MCF 10A (cell line): ENCODE data around the gene DCLK2. TPM values are rescaled to one million over a fixed set of nuclear protein-coding genes. Genes with fewer than 3 reads are reported as not detected.
"Not testable (repeated sequence)": the region's sequence is repeated elsewhere in the genome, so short reads cannot be mapped to it uniquely, and the experiment has no call there.

Source experiments
- BruUV-seq: library from RNA; stranded (reverse); fragments of 400-500 nt; replicated peaks from 2 replicates; lab custom pipeline; 2021; lab: Mats Ljungman, UMichigan
- CTCF ChIA-PET: fragments of 300-600 bp; sonication (Branson Sonifier 250); formaldehyde crosslinking; extraction: SDS; loops from one replicate; lab custom pipeline; 2021; ENCODE audit warnings: antibody characterized with exemption, inconsistent platforms; lab: Yijun Ruan, JAX
- POLR2A ChIA-PET: fragments of 300-600, 350-650 bp; sonication (Branson Sonifier 250); formaldehyde crosslinking; extraction: SDS; loops from one replicate; lab custom pipeline; 2020; ENCODE audit warnings: antibody characterized with exemption, inconsistent platforms; lab: Yijun Ruan, JAX
- DNase-seq: peaks from one replicate; pipeline ENCODE4 v3.0.0-alpha.2; 2018; ENCODE audit not compliant: unreplicated experiment
- H3K27ac Mint-ChIP-seq: one replicate; pipeline ENCODE4 v1.8.0; 2022; ENCODE audit warnings: mild to moderate bottlenecking, low read depth, mixed read lengths; ENCODE audit not compliant: unreplicated experiment
- H3K27me3 Mint-ChIP-seq: one replicate; pipeline ENCODE4 v1.8.0; 2022; ENCODE audit warnings: mixed read lengths; ENCODE audit not compliant: insufficient read depth, unreplicated experiment
- H3K36me3 Mint-ChIP-seq: one replicate; pipeline ENCODE4 v1.8.0; 2022; ENCODE audit warnings: mild to moderate bottlenecking, moderate library complexity, mixed read lengths; ENCODE audit not compliant: insufficient read depth, unreplicated experiment
- H3K4me1 Mint-ChIP-seq: one replicate; pipeline ENCODE4 v1.8.0; 2022; ENCODE audit warnings: mixed read lengths; ENCODE audit not compliant: insufficient read depth, unreplicated experiment
- H3K4me3 Mint-ChIP-seq: one replicate; pipeline ENCODE4 v1.8.0; 2022; ENCODE audit warnings: mild to moderate bottlenecking, moderate library complexity, mixed read lengths; ENCODE audit not compliant: unreplicated experiment
- H3K9me3 Mint-ChIP-seq: one replicate; pipeline ENCODE4 v1.8.0; 2022; ENCODE audit warnings: mixed read lengths; ENCODE audit not compliant: unreplicated experiment
- CTCF ChIP-seq: fragments of 200-600 bp; IDR thresholded peaks from one replicate; pipeline ENCODE4 v1.8.0; 2022; ENCODE audit warnings: antibody characterized with exemption, mild to moderate bottlenecking; ENCODE audit not compliant: unreplicated experiment
- intact Hi-C: fragments of 100-400 bp; cut with micrococcal nuclease; formaldehyde crosslinking; loops from 2 replicates; pipeline ENCODE4 v1.14.1; 2022
- total RNA-seq: library from RNA; stranded (reverse); gene quantifications from 2 replicates; pipeline ENCODE4 v1.2.3, GENCODE V29; 2022

The DCLK2 gene
- total RNA-seq, 1 experiment from 2014 or later = 1.2 TPM

- no peaks in the 10 kb centered on the region for H3K27me3 Mint-ChIP-seq
- no peaks in the 10 kb centered on the region for H3K4me1 Mint-ChIP-seq
- no peaks in the 10 kb centered on the region for H3K36me3 Mint-ChIP-seq
- CTCF ChIA-PET = interaction anchor here (0.6 to 1.8 kb wide), 5 partner anchors 10 to 148 kb away, joined by 3 to 4 read pairs (median 3); no protein-coding TSS in a partner anchor
- no peak for TF ChIP-seq CTCF
- no TSS peak for BruUV-seq
- DNase-seq = no peak
- no peak overlapping the region for H3K27ac Mint-ChIP-seq
- intact Hi-C loops = no loop called here
- POLR2A ChIA-PET = no interaction called here
- no peaks in the 10 kb centered on the region for H3K9me3 Mint-ChIP-seq
- H3K4me3 Mint-ChIP-seq = no peak overlapping the region
Measured at GRCh38 chr4:150158041-150158440, 79.8 kb downstream of the DCLK2 start.

- CTCF ChIA-PET = interaction anchor here (1.2 to 2.0 kb wide), 2 partner anchors 10 to 15 kb away, joined by 3 to 4 read pairs; no protein-coding TSS in a partner anchor
- H3K36me3 Mint-ChIP-seq = no peaks in the 10 kb centered on the region
- intact Hi-C loops = no loop called here
- no peaks in the 10 kb centered on the region for H3K9me3 Mint-ChIP-seq
- no peak for TF ChIP-seq CTCF
- POLR2A ChIA-PET = interaction anchor here (0.6 to 0.7 kb wide), 2 partner anchors 15 to 1794 kb away, joined by 3 to 4 read pairs; no protein-coding TSS in a partner anchor
- no peaks in the 10 kb centered on the region for H3K27me3 Mint-ChIP-seq
- no peak for DNase-seq
- no peak overlapping the region for H3K27ac Mint-ChIP-seq
- peaks cover 4% of the 10 kb centered on the region for H3K4me1 Mint-ChIP-seq
- BruUV-seq = no TSS peak
- no peak overlapping the region for H3K4me3 Mint-ChIP-seq
Measured at GRCh38 chr4:150160473-150160872, 82.2 kb downstream of the DCLK2 start.

- no peak overlapping the region for H3K4me3 Mint-ChIP-seq
- no peak for DNase-seq
- intact Hi-C loops = loop anchor here (1.0 kb wide), 1 partner anchor 12 kb away; no protein-coding TSS in a partner anchor
- H3K4me1 Mint-ChIP-seq = peaks cover 4% of the 10 kb centered on the region
- no peaks in the 10 kb centered on the region for H3K9me3 Mint-ChIP-seq
- no TSS peak for BruUV-seq
- H3K27me3 Mint-ChIP-seq = no peaks in the 10 kb centered on the region
- no peak for TF ChIP-seq CTCF
- POLR2A ChIA-PET = interaction anchor here (0.7 kb wide), 1 partner anchor 15 kb away, joined by 3 read pairs; no protein-coding TSS in a partner anchor
- CTCF ChIA-PET = interaction anchor here (1.2 kb wide), 1 partner anchor 9 kb away, joined by 3 read pairs; no protein-coding TSS in a partner anchor
- H3K36me3 Mint-ChIP-seq = no peaks in the 10 kb centered on the region
- no peak overlapping the region for H3K27ac Mint-ChIP-seq
Measured at GRCh38 chr4:150161109-150161508, 82.9 kb downstream of the DCLK2 start.

GRCh38 chr4:150162020-150162419 is 83.8 kb downstream of the DCLK2 start:
- H3K4me1 Mint-ChIP-seq, POLR2A ChIA-PET, H3K9me3 Mint-ChIP-seq, BruUV-seq, H3K27ac Mint-ChIP-seq, DNase-seq, H3K36me3 Mint-ChIP-seq, H3K27me3 Mint-ChIP-seq, intact Hi-C loops, H3K4me3 Mint-ChIP-seq: not testable (repeated sequence)
- CTCF ChIA-PET = interaction anchor here (0.6 kb wide), 1 partner anchor 81 kb away, joined by 3 read pairs; no protein-coding TSS in a partner anchor
